ENCODE results near the gene FAM170B.

- no peak for TF ChIP-seq EZH2 (IDR thresholded peaks at IDR 0.05; ENCODE audit: low read depth, unreplicated experiment)
- TF ChIP-seq CTCF (conservative IDR thresholded peaks at IDR 0.05; ENCODE audit: low read depth in 2 of 2), result no peak
- TF ChIP-seq POLR2AphosphoS5 (IDR thresholded peaks at IDR 0.05; ENCODE audit: low read depth), result no peak
- no peak for TF ChIP-seq JUNB (IDR thresholded peaks at IDR 0.05; ENCODE audit: unreplicated experiment)
- no peak for TF ChIP-seq REST (IDR thresholded peaks at IDR 0.05; ENCODE audit: unreplicated experiment)
- TF ChIP-seq CREB1 (CRISPR knock-in tag; IDR thresholded peaks at IDR 0.05; ENCODE audit: low read depth), result no peak
- TF ChIP-seq ETS1 (IDR thresholded peaks at IDR 0.05), result no peak
- TF ChIP-seq EZH2phosphoT487 (IDR thresholded peaks at IDR 0.05; ENCODE audit: unreplicated experiment), result no peak
- TF ChIP-seq ZNF462 (CRISPR knock-in tag; IDR thresholded peaks at IDR 0.05), result no peak
- no peak for TF ChIP-seq ZNF114 (CRISPR knock-in tag; IDR thresholded peaks at IDR 0.05)
- no peak for TF ChIP-seq NANOG (IDR thresholded peaks at IDR 0.05; ENCODE audit: borderline replicate concordance)
- TF ChIP-seq STAT1 (IDR thresholded peaks at IDR 0.05; ENCODE audit: unreplicated experiment), result no peak
- no peak for TF ChIP-seq ZNF331 (CRISPR knock-in tag; IDR thresholded peaks at IDR 0.05; ENCODE audit: low read depth)
Observed at GRCh38 chr10:49134327-49134726, 506 bp upstream of the FAM170B start.
